WTC11 (cell line): Measurements from ENCODE around the gene EMC8. TPM values are rescaled to one million over a fixed set of nuclear protein-coding genes. Genes with fewer than 3 reads are reported as not detected.

Source experiments
- ATAC-seq: fragments of 200-7000 bp; cut with Tn5 transposase; 2 replicates; pipeline ENCODE4 v1.10.0; 2021; ENCODE audit warnings: mild to moderate bottlenecking, moderate library complexity
- CTCF ChIA-PET: fragments of 300-600 bp; sonication (Branson Sonifier 250); formaldehyde crosslinking; loops from one replicate; lab custom pipeline; 2021; ENCODE audit warnings: antibody characterized with exemption; lab: Charles Lee
- POLR2A ChIA-PET: fragments of 350-600 bp; sonication (Branson Sonifier 250); formaldehyde crosslinking; loops from one replicate; lab custom pipeline; 2021; ENCODE audit warnings: antibody characterized with exemption; lab: Charles Lee
- DNase-seq: peaks from one replicate; pipeline ENCODE4 v3.0.0; 2021; ENCODE audit warnings: low spot score
- H3K27ac Mint-ChIP-seq: 2 replicates; pipeline ENCODE4 v1.8.0; 2021; ENCODE audit warnings: mixed read lengths
- H3K27me3 Mint-ChIP-seq: 2 replicates; pipeline ENCODE4 v1.8.0; 2021; ENCODE audit warnings: low read depth, mild to moderate bottlenecking, moderate library complexity, mixed read lengths
- H3K36me3 Mint-ChIP-seq: 2 replicates; pipeline ENCODE4 v1.8.0; 2021; ENCODE audit warnings: mixed read lengths
- H3K4me1 Mint-ChIP-seq: 2 replicates; pipeline ENCODE4 v1.8.0; 2022; ENCODE audit warnings: mixed read lengths
- H3K4me3 Mint-ChIP-seq: 2 replicates; pipeline ENCODE4 v1.8.0; 2021; ENCODE audit warnings: mild to moderate bottlenecking, moderate library complexity, mixed read lengths
- H3K9me3 Mint-ChIP-seq: 2 replicates; pipeline ENCODE4 v1.8.0; 2021; ENCODE audit warnings: mixed read lengths
- ESRRA ChIP-seq: sonication (generic); formaldehyde crosslinking; IDR thresholded peaks from 2 replicates; pipeline ENCODE4 v1.8.1; 2022; ENCODE audit warnings: mild to moderate bottlenecking, missing genetic modification reagents, borderline replicate concordance
- HMGA2 ChIP-seq: fragments of 250-450 bp; sonication (Bioruptor Pico); IDR thresholded peaks from 2 replicates; pipeline ENCODE4 v1.4.0; 2021; ENCODE audit warnings: mild to moderate bottlenecking, moderate library complexity
- NFATC4 ChIP-seq: fragments of 250-450 bp; sonication (Bioruptor Pico); IDR thresholded peaks from 2 replicates; pipeline ENCODE4 v1.9.0; 2021; ENCODE audit warnings: mild to moderate bottlenecking
- NFE2L1 ChIP-seq: sonication (generic); formaldehyde crosslinking; IDR thresholded peaks from 2 replicates; pipeline ENCODE4 v1.8.1; 2023; ENCODE audit warnings: missing genetic modification reagents
- NFYB ChIP-seq: sonication (generic); formaldehyde crosslinking; conservative IDR thresholded peaks from 2 replicates; pipeline ENCODE4 v1.8.0; 2022; ENCODE audit warnings: low read depth, missing genetic modification reagents
- NR1H2 ChIP-seq: sonication (generic); formaldehyde crosslinking; IDR thresholded peaks from 2 replicates; pipeline ENCODE4 v1.9.0; 2021; ENCODE audit warnings: mild to moderate bottlenecking, moderate library complexity, missing genetic modification reagents
- NR2C2 ChIP-seq: sonication (generic); formaldehyde crosslinking; IDR thresholded peaks from 2 replicates; pipeline ENCODE4 v1.8.0; 2022; ENCODE audit warnings: mild to moderate bottlenecking, missing genetic modification reagents
- PRRX2 ChIP-seq: fragments of 250-450 bp; sonication (Bioruptor Pico); IDR thresholded peaks from 2 replicates; pipeline ENCODE4 v1.8.0; 2021; ENCODE audit warnings: mild to moderate bottlenecking
- RORB ChIP-seq: fragments of 250-450 bp; sonication (Bioruptor Pico); IDR thresholded peaks from 2 replicates; pipeline ENCODE4 v1.9.0; 2021; ENCODE audit warnings: mild to moderate bottlenecking
- SP1 ChIP-seq: sonication (generic); formaldehyde crosslinking; conservative IDR thresholded peaks from 2 replicates; pipeline ENCODE4 v1.8.1; 2022; ENCODE audit warnings: missing genetic modification reagents
- TEAD1 ChIP-seq: sonication (generic); formaldehyde crosslinking; IDR thresholded peaks from 2 replicates; pipeline ENCODE4 v1.8.0; 2022; ENCODE audit warnings: mild to moderate bottlenecking, missing genetic modification reagents
- ZBTB21 ChIP-seq: sonication (generic); formaldehyde crosslinking; IDR thresholded peaks from 2 replicates; pipeline ENCODE4 v1.8.1; 2023; ENCODE audit warnings: mild to moderate bottlenecking, missing genetic modification reagents, borderline replicate concordance
- ZNF121 ChIP-seq: sonication (generic); formaldehyde crosslinking; IDR thresholded peaks from 2 replicates; pipeline ENCODE4 v1.8.0; 2023; ENCODE audit warnings: missing genetic modification reagents
- ZNF232 ChIP-seq: sonication (generic); formaldehyde crosslinking; IDR thresholded peaks from 2 replicates; pipeline ENCODE4 v1.8.0; 2022; ENCODE audit warnings: mild to moderate bottlenecking, missing genetic modification reagents
- ZNF317 ChIP-seq: sonication (generic); formaldehyde crosslinking; IDR thresholded peaks from 2 replicates; pipeline ENCODE4 v1.8.1; 2023; ENCODE audit warnings: low read depth, mild to moderate bottlenecking, moderate library complexity, missing genetic modification reagents, borderline replicate concordance
- ZNF396 ChIP-seq: fragments of 250-450 bp; sonication (Bioruptor Pico); IDR thresholded peaks from 2 replicates; pipeline ENCODE4 v1.8.0; 2021; ENCODE audit warnings: mild to moderate bottlenecking, moderate library complexity, borderline replicate concordance
- total RNA-seq: library from RNA; stranded (reverse); gene quantifications from 3 replicates; pipeline ENCODE4 v1.2.3, GENCODE V29; 2021
- TF ChIP-seq, protein P1 (sequence below): fragments of 250-450 bp; sonication (Bioruptor Pico); IDR thresholded peaks from 2 replicates; pipeline ENCODE4 v1.9.0; 2021; ENCODE audit warnings: moderate library complexity, mild to moderate bottlenecking, inconsistent platforms, borderline replicate concordance
- TF ChIP-seq, protein P2 (sequence below): fragments of 250-450 bp; sonication (Bioruptor Pico); conservative IDR thresholded peaks from 2 replicates; pipeline ENCODE4 v1.9.0; 2021; ENCODE audit warnings: mild to moderate bottlenecking
- TF ChIP-seq, protein P3 (sequence below): fragments of 200-600 bp; IDR thresholded peaks from 2 replicates; pipeline ENCODE4 v1.8.0; 2022; ENCODE audit warnings: antibody characterized with exemption
- TF ChIP-seq, protein P4 (sequence below): sonication (generic); formaldehyde crosslinking; IDR thresholded peaks from 2 replicates; pipeline ENCODE4 v1.8.1; 2023; ENCODE audit warnings: mild to moderate bottlenecking, missing genetic modification reagents, moderate library complexity
- TF ChIP-seq, protein P5 (sequence below): sonication (generic); formaldehyde crosslinking; IDR thresholded peaks from 2 replicates; pipeline ENCODE4 v1.8.0; 2023; ENCODE audit warnings: missing genetic modification reagents, mild to moderate bottlenecking, borderline replicate concordance

The EMC8 gene
- total RNA-seq, 1 experiment from 2014 or later, result 55.2 TPM

DNA sequence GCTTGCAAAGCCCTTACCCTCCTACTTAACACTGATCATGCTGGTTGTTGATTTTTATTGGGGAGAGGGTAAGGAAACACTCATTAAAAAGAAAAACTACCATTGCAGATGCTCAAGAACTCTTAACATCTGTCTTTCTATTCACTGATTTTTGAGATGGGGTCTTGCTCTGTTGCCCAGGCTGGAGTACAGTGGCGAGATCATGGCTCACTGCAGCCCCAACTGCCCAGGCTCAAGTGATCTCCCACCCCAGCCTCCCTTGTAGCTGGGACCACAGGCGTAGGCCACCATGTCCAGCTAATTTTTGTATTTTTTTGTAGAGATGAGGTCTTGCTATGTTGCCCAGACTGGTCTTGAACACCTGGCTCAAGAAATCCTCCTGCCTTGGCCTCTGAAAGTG is 14.5 kb downstream of the EMC8 start:
- no peak for DNase-seq
- Mint-ChIP-seq H3K9me3 (no peaks in the 10 kb centered on the region), H3K4me3 (no peak overlapping the region), H3K4me1 (no peaks in the 10 kb centered on the region), H3K36me3 (peaks cover 49% of the 10 kb centered on the region), H3K27ac (no peak overlapping the region), H3K27me3 (no peaks in the 10 kb centered on the region)
- TF ChIP-seq NFYB (no peak), ZNF121 (CRISPR knock-in tag) (peak; percentile 85)
- no peak for ATAC-seq
- CTCF ChIA-PET, result interaction anchor here (0.6 kb wide), 1 partner anchor 34 kb away, joined by 4 read pairs; no protein-coding TSS in a partner anchor
- POLR2A ChIA-PET, result no interaction called here

DNA sequence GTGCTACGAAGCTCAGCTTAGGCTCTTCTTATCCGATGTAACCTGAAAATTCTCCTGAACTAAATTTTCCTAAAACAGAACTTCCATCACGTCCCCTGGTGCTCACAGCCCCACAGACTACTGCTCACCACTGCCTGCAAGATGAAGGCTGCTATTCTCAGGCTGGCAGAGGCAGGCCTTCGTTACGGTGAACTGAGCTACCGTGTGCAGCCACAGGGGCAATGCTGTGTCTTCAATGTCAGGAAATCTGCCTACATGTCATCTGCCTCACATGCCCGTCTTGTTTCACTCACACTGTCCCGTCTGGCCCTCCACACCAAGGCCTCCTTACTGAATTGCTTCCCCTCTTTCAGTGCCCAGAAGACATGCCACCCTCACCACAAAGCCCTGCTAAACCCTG is 15.9 kb downstream of the EMC8 start:
- Mint-ChIP-seq H3K4me1 (no peaks in the 10 kb centered on the region), H3K9me3 (no peaks in the 10 kb centered on the region), H3K36me3 (peaks cover 53% of the 10 kb centered on the region), H3K27ac (peak overlapping the region; percentile 82), H3K4me3 (no peak overlapping the region), H3K27me3 (no peaks in the 10 kb centered on the region)
- DNase-seq, result no peak
- ChIA-PET CTCF (interaction anchor here (0.7 kb wide), 1 partner anchor 12 kb away, joined by 3 read pairs; no protein-coding TSS in a partner anchor), POLR2A (no interaction called here)
- no peak; the same call in 1 of the 2 replicates for ATAC-seq
- TF ChIP-seq NFATC4 (CRISPR knock-in tag), result no peak
- TF ChIP-seq, protein P1, sequence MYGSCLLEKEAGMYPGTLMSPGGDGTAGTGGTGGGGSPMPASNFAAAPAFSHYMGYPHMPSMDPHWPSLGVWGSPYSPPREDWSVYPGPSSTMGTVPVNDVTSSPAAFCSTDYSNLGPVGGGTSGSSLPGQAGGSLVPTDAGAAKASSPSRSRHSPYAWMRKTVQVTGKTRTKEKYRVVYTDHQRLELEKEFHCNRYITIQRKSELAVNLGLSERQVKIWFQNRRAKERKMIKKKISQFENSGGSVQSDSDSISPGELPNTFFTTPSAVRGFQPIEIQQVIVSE (CRISPR knock-in tag), result no peak
- TF ChIP-seq ZNF396 (CRISPR knock-in tag), result no peak
- no peak for TF ChIP-seq ZNF317 (CRISPR knock-in tag)
- TF ChIP-seq NFE2L1 (CRISPR knock-in tag), result no peak
- no peak for TF ChIP-seq TEAD1 (CRISPR knock-in tag)
- TF ChIP-seq, protein P2, sequence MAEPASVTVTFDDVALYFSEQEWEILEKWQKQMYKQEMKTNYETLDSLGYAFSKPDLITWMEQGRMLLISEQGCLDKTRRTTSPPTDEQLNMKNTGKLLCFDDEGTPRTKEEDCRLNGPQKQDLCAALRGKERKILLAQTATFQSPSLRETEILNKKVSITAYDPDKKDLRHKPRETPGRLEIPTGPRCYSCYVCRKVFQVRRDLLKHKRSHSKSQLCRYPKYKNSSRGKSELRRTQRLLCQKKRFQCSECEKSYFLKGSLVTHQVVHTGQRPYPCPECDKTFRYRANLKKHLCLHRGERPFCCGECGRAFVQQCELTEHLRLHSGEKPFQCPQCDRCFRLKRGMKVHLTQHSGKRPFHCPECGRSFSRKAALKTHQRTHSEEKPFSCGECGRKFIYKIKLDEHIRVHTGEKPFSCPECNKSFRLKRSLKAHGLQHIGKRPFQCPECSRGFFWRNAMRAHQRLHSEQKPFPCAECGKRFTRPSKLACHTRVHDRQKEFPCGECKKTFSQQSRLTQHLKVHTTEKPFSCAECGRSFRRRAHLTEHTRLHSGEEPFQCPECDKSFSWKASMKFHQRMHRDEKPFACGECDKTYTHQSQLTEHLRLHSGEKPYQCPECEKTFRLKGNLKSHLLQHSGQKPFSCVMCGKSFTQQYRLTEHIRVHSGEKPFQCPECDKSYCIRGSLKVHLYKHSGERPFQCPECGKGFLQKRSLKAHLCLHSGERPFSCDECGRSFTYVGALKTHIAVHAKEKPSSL, result no peak
- TF ChIP-seq, protein P3, sequence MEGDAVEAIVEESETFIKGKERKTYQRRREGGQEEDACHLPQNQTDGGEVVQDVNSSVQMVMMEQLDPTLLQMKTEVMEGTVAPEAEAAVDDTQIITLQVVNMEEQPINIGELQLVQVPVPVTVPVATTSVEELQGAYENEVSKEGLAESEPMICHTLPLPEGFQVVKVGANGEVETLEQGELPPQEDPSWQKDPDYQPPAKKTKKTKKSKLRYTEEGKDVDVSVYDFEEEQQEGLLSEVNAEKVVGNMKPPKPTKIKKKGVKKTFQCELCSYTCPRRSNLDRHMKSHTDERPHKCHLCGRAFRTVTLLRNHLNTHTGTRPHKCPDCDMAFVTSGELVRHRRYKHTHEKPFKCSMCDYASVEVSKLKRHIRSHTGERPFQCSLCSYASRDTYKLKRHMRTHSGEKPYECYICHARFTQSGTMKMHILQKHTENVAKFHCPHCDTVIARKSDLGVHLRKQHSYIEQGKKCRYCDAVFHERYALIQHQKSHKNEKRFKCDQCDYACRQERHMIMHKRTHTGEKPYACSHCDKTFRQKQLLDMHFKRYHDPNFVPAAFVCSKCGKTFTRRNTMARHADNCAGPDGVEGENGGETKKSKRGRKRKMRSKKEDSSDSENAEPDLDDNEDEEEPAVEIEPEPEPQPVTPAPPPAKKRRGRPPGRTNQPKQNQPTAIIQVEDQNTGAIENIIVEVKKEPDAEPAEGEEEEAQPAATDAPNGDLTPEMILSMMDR, result no peak
- no peak for TF ChIP-seq SP1 (CRISPR knock-in tag)
- no peak for TF ChIP-seq RORB
- no peak for TF ChIP-seq NR1H2 (CRISPR knock-in tag)
- no peak for TF ChIP-seq NR2C2
- TF ChIP-seq ESRRA (CRISPR knock-in tag), result no peak
- TF ChIP-seq ZNF232, result no peak
- TF ChIP-seq, protein P4, sequence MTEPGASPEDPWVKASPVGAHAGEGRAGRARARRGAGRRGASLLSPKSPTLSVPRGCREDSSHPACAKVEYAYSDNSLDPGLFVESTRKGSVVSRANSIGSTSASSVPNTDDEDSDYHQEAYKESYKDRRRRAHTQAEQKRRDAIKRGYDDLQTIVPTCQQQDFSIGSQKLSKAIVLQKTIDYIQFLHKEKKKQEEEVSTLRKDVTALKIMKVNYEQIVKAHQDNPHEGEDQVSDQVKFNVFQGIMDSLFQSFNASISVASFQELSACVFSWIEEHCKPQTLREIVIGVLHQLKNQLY (CRISPR knock-in tag), result no peak
- TF ChIP-seq ZBTB21 (CRISPR knock-in tag), result no peak
- TF ChIP-seq HMGA2, result no peak

DNA sequence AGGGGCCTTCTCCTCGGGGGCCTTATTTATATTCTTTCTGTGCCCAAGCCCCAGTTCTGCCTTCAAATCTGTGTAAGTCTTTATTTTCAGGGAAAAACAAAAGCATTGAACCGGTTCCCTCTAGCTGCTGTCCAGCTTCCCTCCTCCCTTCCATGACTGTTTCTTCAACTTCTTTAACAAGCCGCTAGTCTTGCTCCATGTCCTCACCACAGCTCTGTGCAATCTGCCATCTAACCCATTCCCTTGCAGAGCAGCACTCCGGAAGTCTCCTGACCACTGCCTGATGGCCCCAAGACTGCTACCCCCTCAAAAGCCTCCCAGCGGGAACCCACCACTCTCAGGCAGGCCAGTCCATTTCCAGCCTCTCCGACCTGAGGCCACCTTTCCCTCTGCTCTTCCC is 16.9 kb downstream of the EMC8 start:
- no peaks in the 10 kb centered on the region for H3K9me3 Mint-ChIP-seq
- ATAC-seq (no peak), DNase-seq (no peak)
- H3K4me1 Mint-ChIP-seq, result no peaks in the 10 kb centered on the region
- peak overlapping the region; percentile 4; the same call in 1 of the 2 replicates for H3K27ac Mint-ChIP-seq
- ChIA-PET POLR2A (no interaction called here), CTCF (interaction anchor here (1.0 kb wide), 1 partner anchor 39 kb away, joined by 3 read pairs; no protein-coding TSS in a partner anchor)
- H3K27me3 Mint-ChIP-seq, result no peaks in the 10 kb centered on the region
- H3K4me3 Mint-ChIP-seq, result no peak overlapping the region
- peaks cover 52% of the 10 kb centered on the region for H3K36me3 Mint-ChIP-seq
- no peak for TF ChIP-seq PRRX2 (CRISPR knock-in tag)
- TF ChIP-seq, protein P5, sequence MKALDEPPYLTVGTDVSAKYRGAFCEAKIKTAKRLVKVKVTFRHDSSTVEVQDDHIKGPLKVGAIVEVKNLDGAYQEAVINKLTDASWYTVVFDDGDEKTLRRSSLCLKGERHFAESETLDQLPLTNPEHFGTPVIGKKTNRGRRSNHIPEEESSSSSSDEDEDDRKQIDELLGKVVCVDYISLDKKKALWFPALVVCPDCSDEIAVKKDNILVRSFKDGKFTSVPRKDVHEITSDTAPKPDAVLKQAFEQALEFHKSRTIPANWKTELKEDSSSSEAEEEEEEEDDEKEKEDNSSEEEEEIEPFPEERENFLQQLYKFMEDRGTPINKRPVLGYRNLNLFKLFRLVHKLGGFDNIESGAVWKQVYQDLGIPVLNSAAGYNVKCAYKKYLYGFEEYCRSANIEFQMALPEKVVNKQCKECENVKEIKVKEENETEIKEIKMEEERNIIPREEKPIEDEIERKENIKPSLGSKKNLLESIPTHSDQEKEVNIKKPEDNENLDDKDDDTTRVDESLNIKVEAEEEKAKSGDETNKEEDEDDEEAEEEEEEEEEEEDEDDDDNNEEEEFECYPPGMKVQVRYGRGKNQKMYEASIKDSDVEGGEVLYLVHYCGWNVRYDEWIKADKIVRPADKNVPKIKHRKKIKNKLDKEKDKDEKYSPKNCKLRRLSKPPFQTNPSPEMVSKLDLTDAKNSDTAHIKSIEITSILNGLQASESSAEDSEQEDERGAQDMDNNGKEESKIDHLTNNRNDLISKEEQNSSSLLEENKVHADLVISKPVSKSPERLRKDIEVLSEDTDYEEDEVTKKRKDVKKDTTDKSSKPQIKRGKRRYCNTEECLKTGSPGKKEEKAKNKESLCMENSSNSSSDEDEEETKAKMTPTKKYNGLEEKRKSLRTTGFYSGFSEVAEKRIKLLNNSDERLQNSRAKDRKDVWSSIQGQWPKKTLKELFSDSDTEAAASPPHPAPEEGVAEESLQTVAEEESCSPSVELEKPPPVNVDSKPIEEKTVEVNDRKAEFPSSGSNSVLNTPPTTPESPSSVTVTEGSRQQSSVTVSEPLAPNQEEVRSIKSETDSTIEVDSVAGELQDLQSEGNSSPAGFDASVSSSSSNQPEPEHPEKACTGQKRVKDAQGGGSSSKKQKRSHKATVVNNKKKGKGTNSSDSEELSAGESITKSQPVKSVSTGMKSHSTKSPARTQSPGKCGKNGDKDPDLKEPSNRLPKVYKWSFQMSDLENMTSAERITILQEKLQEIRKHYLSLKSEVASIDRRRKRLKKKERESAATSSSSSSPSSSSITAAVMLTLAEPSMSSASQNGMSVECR (CRISPR knock-in tag), result no peak
